HCEC 1CT (cell line): ENCODE measurements around the gene RETREG1.
"Not testable (repeated sequence)": the region's sequence is repeated elsewhere in the genome, so short reads cannot be mapped to it uniquely, and the experiment has no call there.

Experiments
- DNase-seq: peaks from one replicate; pipeline ENCODE4 v3.0.0-alpha.2; 2017

RETREG1 gene

DNA sequence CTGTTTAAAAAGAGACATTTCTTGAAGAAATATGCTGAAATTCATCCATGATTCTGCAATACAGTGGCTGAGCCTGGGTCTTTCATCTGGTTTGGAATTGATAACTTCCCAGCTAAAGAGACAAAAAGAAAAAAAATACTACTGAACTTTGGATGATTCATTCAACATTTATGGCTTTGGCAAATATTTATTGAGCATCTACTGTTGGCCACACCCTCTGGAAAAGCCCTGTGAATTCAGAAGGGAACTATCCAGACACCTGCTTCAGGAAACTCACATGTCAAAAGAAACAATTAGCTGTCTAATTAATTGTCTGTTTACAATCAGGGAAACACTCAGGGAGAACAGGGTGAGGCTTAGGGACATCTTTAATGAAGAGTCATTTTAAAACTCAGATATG, 133.4 kb downstream of the RETREG1 start:
- DNase-seq, result no peak

DNA sequence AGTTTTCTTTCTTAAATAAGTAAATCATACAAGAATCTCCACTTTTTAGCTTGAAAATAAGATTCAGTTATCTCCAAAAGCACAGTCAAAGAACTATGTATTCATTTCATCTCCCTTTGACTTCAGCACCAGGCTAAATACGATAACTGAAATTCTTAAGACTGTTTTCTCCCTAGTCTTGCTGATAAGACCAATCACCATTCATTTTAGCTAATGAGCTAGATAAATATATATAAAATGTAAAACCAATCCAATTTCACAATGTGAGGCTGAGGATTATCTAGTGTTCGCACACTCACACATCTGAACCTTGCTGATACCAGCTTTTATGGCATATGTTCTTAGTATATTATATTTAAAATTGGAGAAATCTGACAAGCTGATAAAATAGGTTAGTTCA, 133.9 kb downstream of the RETREG1 start:
- DNase-seq, result no peak

DNA sequence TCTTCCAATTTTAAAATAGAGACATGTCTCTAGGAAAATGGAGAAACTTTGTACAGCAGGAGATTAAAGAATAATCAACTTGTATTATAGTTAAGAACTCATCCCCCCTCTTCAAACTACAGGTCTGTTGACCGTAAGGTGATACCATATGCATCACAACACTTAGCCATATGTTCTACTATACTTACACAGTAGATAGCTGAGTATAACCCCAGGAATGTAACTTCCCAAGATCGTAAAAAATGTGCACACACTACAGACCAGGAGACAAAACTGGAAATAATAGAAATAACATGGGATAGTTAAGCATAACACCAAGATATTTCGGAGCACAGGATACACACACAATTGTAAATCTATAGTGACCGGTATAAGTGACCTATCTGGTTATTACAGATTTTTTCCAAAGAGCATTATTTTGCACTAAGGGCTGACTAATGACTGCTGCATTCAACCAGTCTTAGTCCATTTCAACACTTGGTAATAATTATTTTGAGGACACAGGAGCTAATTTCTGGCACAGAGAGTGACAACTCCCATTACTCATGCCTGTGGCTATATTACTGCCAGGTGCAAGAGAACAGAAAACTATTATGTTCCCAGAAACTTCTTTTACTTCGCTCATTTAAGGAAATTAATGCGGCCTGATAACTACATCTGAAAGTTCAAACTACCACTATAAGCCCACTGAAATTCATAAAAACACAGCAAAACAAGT, 135.8 kb downstream of the RETREG1 start:
- DNase-seq, result peak; percentile 62

DNA sequence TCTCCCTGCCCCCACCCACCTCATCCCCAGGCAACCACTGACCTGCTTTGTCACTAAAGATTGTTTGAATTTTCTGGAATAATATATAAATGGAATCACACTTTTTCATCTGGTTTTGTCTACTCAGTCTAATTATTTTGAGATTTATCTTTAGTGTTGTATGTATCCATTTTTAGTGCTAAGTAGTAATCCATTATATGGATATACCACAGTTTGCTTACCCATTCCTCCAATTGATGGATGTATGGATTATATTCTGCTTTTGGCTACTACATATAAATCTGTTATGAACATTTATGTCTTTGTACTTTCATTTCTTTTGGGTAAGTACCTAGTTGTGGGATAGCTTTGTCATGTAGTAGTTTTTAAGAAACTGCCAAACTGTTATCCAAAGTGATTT, 136.7 kb downstream of the RETREG1 start:
- DNase-seq, result no peak

DNA sequence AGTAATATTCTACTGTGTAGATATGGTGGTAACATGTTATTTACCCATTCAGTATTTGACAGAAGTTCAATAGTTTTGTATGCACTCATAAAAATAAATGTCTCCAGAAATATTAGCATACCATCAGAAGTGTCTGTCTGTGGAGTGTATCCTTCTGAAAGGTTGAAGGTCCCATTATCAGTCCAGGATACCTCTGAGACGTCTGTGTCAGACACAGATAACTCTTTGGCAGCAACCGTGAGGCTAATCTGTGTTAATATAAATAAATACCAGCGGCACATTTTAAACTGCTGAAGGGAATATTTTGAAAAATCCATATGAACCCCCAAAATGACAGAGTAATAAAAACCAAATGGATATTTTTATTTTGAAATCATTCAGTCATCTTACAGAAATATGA, 139.3 kb downstream of the RETREG1 start:
- DNase-seq, result no peak

DNA sequence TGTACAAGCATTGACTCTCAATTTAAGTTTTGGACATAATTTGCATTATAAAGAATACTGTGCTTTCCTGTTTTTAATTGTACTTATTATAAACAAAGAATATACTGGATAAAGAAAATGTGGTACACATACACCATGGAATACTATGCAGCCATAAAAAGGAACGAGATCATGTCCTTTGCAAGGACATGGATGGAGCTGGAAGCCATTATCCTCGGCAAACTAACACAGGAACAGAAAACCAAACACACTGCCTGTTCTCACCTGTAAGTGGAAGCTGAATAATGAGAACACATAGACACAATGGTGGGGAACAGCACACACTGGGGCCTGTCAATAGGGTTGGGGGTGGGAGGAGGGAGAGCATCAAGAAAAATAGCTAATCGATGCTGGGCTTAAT, 140.4 kb downstream of the RETREG1 start:
- DNase-seq, result not testable (repeated sequence)

DNA sequence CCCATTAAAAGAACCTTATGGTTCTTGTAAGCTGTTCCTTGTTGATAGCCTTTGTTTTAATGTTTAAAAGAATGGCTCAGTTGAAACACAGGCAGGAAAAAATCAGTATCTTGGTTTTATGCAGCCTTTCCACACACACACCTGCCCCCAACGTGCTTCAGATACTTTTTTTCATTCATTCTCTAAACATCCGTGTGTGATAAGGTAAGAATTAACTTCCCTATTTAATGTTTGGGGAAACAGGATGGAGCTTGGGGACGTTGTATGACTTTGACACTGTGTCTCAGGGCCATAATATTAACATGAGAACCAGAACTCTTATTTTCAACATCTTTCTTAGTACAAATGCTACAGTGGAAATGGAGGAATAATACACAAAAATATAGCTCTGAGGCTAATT, 145.4 kb downstream of the RETREG1 start:
- DNase-seq, result no peak

DNA sequence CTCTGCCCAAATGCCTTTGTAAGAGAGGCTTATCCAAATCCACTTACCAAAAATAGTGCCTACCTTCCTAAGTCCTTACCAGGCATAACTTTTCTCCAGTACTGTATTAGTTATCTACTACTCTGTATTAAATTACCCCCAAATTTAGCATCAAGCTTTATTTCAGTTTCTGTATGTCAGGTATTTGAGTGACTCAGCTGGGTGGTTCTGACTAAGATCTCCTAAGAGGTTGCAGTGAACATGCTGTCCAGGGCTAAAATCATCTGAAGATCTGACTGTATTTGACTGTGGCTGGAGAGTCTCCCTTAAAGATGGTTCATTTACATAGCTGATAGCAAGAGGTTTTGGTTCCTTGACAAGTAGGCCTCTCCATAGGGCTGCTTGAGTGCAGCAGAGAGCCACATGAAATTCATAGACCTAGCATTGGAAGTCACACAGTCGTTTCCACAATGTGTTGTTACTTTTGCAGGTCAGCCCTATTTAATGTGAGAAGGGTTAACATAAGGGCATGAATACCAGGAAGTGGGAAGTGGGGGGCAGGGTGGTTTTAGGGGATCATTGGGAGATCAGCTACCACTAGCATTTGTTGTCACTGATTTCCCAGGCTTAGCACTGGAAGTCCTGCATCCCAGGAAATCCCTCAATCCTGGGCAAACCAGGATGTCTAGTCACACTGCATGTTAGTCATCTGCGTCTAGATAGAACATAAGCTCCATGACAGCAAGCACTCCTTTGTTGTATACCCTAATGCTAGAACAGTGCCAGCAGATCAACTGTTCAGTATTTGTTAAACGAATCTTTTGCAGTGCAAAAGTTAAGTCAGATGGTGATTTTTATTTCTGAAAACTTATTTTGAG, 149.2 kb downstream of the RETREG1 start:
- DNase-seq, result peak; percentile 88

DNA sequence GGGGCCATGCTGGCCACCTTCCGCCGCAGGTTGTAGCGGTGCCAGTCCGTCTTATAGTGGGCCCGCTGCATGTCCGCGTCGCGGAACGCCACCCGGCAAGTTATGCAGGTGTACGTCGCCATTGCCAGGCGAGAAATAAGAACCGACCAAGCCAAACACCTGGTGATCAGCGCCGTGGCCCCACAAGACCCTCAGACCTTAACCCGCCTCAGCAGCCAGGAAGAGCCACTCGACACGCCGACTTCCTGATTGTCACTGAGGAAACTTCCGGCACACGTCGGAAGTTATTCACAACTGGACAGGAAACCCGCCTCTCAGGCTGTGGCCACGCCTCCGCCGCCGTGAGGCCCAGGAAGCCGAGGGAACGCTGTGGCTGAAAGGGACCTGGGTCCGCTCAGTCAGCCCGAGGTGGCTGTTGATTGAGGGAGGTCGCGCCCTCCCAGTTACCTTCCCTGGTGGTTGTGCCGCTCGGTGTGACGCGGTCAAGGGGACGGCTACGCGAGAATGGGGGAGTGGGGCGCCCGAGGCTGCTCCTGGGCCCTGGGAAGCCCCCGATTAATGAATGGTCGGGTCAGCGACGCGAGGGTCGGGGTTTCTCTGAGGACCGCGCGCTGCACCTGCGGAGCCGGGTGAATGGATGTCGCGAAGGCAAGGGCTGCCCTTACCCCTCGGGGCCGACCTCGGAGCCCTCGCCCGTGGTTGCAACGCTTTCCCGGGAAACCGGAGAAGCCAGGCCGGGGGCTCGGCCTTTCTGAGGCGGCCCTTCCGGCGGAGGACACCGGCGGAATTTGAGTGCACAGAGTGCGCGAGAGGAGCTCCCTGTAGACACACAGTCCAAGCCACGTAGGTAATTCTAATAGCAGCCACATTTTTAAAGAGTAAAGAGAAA, 151.0 kb downstream of the RETREG1 start, which contains the start of gene ZNF622:
Gene ZNF622, minus strand, starts transcription at position 257 of the 889 bp plus-strand sequence. Its CDS starts 135 bp downstream, at position 122.
- DNase-seq, result peak; percentile 86

DNA sequence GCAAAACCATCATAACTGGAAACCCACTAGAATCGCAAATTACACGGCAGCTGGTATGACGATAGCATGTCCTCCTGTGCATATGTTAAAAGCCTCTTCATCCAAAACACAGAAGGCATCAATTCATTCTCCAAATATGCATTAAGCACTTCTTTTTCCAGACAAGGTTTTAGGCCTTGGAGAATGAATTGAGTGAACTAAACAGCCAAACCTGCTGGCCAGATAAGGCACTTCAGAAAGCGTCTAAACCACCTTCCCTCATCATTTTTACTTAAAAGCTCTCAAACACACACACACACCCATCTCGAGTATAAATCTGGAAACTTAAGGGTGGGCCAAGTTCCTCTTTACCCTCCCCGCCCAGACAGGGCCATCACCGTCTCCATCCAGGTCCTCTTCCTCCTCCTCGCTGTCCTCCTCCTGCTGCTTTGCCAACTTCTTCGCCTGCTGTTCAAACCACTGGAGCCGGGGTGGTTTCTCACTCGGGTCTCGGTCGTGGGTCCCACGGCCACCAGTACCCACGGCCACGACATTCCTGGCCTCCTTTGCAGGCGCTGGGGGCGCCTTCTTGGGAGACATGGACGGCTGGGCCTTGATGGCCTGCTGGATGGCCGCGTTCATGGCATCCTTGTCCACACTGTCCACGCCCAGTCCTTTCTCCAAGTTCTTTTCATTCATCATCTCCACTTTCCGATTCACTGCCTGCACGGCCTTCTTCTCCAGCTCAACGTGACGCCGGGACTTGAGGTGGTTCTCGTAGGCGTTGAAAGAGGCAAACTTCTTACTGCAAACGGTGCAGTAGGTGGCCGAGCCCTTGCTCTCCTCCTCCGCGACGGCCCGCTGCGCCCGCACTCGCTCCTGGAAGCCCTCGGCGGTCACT, 151.9 kb downstream of the RETREG1 start:
- peak; percentile 11 for DNase-seq

DNA sequence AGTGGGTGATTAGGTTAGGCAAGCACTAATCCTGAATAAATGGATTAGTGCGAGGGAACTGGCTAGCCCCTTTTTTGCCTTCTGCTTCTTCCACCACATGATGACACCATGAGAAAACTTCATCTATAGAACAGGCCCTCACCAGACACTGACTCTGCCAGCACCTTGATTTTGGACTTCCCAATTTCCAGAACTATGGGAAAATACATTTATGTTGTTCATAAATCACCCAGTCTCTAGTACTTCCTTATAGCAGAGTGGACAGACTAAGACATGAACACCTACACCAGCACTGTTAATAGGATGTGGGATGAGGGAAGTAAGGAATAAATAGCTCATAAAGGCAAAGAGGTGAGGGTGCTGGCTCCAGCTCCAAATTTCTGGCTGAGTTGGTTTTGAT, 152.6 kb downstream of the RETREG1 start:
- DNase-seq, result no peak

DNA sequence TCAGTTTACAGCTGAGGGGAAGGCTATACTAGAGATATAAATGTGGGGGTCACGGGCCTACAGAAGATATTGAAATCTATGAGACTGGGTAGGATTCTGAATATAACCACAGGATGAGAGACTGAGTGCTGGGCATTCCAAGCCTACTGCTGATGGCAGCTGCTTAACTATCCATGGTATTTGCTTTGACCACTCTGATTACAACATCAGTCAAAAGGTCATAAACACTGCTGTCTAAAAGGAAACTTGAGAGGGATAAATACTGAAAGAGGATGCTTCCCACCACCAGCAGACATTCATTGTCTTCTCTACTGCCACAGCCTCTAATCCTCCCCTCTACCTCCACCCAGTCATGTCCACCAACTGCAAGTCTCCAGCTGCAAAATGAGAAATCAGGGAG, 155.0 kb downstream of the RETREG1 start:
- peak; percentile 96 for DNase-seq

DNA sequence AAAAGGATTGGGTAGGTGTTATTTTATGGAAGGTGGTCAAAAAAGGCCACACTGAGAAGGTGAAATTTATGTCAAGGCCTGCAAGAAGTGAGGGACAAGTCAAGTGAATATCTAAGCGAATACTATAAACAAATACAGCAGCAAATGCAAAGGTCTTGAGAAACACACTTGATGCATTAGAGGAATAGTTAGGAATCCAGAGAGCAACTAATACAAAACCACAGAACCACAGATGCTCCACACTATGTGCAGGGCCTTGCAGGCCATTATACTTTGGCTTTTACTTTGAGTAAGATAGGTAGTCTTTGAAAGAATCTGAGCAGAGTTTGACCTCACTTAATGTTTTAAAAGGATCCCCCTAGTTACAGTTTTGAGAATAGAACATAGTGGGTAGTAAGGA, 155.8 kb downstream of the RETREG1 start:
- peak; percentile 80 for DNase-seq

DNA sequence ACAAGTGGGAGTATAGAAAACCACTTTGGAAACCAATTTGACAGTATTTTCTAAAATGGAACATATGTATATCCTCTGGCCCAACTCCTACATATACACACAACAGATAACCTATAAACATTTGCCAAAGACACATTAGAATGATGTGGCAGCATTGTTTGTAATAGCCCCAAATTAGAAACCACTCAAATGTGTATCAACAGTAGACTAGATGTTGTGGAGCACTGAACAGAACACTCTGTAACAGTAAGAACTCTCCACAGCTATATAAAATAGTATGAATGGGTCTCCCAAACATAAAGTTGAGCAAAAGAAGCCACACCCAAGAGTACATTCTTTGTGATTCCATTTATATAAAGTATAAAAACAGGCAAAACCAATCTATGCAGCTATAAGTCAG, 157.3 kb downstream of the RETREG1 start:
- DNase-seq, result no peak

DNA sequence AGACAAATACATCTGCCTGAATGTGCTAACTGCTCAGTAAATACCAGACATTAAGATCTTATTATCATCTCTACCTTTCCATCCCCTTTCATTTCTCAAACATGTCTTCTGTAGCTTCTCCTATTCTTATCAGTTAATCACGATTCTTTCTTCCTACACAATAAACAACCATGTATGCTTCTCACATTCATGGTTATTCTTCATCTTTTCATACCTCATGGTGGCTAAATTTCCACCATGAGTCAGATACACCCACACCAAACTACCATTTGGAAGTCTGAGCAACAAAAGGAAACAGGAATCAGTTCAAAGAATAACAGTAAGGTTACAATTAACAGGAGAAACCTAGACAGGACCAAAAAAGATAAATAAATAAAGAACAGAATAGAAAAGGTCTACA, 158.9 kb downstream of the RETREG1 start:
- DNase-seq, result peak; percentile 37

DNA sequence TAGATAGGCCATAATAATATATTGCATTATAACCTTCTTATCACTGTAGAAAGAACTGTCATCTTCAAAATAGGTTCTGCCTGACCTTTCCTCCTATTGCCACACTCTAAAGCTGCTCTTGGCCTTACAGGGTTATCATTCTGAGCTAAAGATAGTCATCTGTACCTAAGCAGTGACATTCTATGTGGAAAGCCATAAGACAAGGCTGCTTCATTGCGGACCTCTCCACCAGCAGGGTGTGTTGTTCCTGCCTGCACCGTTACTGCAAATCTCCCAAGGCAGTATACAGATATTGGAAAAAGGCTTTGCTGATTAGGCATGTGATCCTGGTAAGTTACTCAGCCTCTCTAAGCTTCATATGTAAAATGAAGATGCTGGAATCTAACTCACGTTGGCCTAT, 159.3 kb downstream of the RETREG1 start:
- DNase-seq, result peak; percentile 19

DNA sequence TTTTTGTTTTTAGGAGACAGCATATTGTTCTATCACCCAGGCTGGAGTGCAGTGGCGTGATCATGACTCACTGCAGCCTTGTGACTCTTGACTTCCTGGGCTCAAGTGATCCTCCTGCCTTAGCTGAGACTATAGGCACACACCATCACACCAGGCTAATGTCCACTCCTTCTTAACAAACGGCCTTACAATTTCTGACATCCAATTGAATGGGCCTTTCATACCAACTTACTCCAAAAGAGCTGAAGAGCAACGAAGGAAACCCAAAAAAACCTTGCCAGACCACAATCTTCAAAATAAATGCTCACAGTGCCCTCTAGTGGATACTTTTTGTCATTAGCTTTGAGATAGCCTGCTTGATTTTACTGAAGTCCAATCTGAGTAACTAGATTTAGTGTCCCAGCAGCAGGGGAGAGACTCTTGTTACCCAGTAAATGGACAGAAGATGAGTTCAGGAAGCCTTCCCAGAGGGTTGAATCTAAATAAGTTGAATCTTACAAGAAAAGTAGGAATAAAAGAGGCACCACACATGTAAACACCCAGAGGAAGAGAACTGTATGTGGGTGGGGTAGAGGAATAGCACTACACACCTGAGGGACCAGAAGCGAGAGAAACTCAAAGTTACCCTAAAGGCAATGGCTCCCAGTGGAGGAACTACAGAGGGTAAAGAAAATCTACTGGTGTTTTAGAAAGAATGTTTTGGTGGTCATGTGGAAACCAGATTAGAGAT, 160.5 kb downstream of the RETREG1 start:
- peak; percentile 84 for DNase-seq

DNA sequence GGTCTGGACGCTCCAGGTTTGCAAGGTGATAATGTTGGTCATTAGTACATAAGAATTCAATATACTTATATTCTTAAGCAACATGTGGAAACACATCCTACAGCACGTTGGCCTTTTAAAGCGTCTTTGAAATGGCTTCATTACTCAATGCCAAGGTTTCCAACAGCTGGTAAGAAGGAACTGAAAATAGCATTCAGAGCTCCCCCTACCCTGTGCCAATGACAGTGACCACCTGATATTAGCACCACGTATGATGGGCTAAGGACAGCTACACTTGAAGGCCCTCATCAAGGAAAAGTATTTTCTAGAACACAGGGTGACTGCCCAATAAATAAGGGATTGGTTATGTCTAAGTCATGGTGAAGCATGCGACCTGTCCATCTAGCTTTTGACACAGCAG, 161.1 kb downstream of the RETREG1 start:
- no peak for DNase-seq

DNA sequence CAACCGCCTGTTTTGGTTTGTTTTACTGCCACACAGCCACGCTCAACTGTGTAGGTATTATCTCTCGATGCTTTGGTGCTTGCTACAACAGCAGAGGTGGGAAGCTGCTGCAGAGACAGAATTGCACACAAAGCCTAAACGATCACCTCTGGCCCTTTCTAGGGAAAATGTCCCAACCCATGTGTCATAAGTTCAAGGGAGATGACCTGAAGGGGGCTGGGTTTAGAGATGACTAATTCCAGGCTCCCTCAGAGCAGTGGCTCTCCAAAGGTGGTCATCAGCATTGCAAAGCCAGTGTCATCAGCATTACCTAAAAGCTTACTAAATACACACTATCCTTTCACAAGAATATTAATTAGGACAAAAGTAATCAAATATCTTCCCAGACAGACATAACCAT, 162.1 kb downstream of the RETREG1 start:
- peak; percentile 15 for DNase-seq

DNA sequence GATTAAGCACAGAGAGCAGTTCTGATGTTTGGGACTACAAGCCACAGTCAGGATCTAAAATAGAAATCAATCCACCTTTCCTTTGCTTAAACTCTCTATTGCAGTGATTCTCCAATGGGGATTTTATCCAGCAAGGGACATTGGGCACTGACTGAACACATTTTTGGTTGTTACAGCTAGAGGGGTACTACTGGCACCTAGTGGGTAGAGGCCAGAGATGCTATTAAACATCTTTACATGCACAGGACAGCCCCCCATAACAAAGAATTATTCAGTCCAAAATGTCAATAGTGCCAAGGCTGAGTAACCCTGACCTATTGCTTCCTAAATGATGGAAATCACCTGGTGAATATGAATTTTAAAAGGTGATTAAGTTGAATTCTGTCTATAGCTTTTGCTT, 163.2 kb downstream of the RETREG1 start:
- DNase-seq, result no peak

DNA sequence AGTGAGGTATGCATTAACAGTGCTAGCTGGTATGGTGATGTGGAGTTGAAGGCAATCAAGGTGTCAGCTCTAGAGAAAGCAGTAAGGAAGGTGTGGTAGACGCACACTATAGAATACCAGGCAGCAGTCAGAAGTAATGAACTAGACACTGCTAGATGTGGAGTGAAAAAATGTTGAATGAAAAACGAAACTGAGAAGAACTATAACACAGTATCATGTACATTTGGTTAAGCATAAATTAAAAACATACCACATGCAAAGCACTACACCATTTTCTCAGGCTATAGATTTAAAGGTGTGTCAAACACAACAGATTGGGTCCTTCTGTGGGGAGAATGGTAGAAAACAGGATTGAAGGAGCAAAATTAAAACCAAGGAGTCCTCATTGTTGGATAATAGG, 166.6 kb downstream of the RETREG1 start:
- no peak for DNase-seq
